AG10803 (cell line): Measurements from ENCODE around the gene MAPKAPK2.

ENCODE experiments used
- DNase-seq: peaks from one replicate; pipeline ENCODE4 v3.0.0; 2010; ENCODE audit warnings: low read depth
- H3K4me3 ChIP-seq: 2 replicates; pipeline ENCODE4 v1.5.1; 2011; ENCODE audit warnings: mild to moderate bottlenecking, low read length, control low read depth
- CTCF ChIP-seq: conservative IDR thresholded peaks from 2 replicates; pipeline ENCODE4 v1.5.1; 2011; ENCODE audit warnings: mild to moderate bottlenecking, low read length, control low read depth, inconsistent platforms

The MAPKAPK2 gene

GRCh38 chr1:206683313-206683712 is 1.4 kb upstream of the MAPKAPK2 start:
- DNase-seq, result no peak
- no peak for TF ChIP-seq CTCF

GRCh38 chr1:206684003-206684402 is 702 bp upstream of the MAPKAPK2 start:
- H3K4me3 ChIP-seq, result peak overlapping the region; percentile 75; the same call in 1 of the 2 replicates
- no peak for TF ChIP-seq CTCF
- DNase-seq, result no peak

More at GRCh38 chr1:206683313-206683712, 1.4 kb upstream of the MAPKAPK2 start:
- no peak overlapping the region for H3K4me3 ChIP-seq

DNA sequence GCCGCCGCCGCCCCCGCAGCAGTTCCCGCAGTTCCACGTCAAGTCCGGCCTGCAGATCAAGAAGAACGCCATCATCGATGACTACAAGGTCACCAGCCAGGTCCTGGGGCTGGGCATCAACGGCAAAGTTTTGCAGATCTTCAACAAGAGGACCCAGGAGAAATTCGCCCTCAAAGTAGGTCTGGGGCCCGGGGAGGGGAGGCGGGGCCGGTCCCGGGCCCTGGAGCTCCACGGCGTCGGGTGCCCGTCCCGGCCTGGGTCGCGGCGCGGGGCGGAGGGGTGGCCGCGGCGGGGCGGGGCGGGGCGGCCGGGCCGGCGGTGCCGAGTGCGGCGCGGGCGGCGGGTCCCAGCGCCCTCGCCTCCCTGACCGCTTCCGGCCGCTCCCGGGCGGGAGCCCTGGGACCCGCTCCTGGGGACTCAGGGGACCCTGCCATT is 646 bp downstream of the MAPKAPK2 start:
- no peak for TF ChIP-seq CTCF
- DNase-seq, result no peak
- peak overlapping the region; percentile 88 for H3K4me3 ChIP-seq

- DNase-seq, result peak; percentile 74
- H3K4me3 ChIP-seq, result peak overlapping the region; percentile 88
- no peak for TF ChIP-seq CTCF
Measured at GRCh38 chr1:206685769-206686477, 1.2 kb downstream of the MAPKAPK2 start.

DNA sequence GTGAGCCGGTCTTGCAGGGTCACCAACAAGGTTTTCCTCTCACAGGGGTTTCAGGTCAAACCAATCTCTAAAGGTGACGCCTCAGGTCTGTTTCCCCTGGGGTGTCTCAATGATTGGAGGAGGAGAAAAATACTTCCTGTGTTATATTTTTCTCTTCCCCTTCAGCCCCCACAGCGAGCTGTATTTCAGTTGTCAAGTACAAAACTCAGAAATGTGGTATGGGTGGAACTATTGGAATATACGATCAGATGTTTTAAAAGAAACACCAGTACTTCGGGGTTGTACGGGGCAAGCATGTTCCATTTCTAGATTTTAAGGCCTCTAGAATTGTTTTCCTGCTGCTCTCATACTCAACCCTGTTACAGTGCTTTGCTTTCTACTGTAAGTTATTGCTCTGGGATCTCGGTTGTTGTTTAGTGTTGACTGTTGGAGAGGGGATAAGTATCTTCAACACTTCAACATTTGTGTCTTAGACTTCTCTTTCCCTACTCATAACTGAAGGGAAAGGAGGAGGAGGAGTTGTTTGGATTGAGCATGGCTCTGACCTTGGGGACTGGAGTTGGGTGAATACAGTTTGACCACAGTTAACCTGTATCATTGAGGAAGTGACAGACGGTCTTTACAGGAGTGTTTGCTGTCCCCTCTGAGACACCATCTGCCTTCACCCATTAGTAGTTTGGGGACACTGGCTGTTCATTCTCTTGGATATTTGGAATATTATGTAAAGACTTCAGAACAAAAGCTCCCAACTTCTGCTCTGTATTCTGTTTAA is 2.0 kb downstream of the MAPKAPK2 start:
- DNase-seq, result no peak
- peak overlapping the region; percentile 88 for H3K4me3 ChIP-seq
- TF ChIP-seq CTCF, result no peak

- no peak for TF ChIP-seq CTCF
- DNase-seq, result no peak
- peak overlapping the region; percentile 88 for H3K4me3 ChIP-seq
Measured at GRCh38 chr1:206687251-206687914, 2.7 kb downstream of the MAPKAPK2 start.
